Stimulated activated CD8-positive, alpha-beta memory T cell treated with anti-CD3 and anti-CD28 coated beads, Interleukin-7, amount 100 ng/mL, for 48 hours (primary cell): ENCODE results near the gene ABCC2.

ENCODE experiments used
- DNase-seq, 2 donors: peaks; one replicate each; pipeline ENCODE4 v3.0.0-alpha.2; 2020; ENCODE audit warnings: low read depth in 1 of 2; ENCODE audit errors: extremely low read depth in 1 of 2

ABCC2 gene

GRCh38 chr10:99770408-99771045 is 11.9 kb upstream of the ABCC2 start:
- DNase-seq = no peak

- DNase-seq = no peak
These were observed 6.6 kb upstream of the ABCC2 start for GRCh38 chr10:99775850-99776249.

DNA sequence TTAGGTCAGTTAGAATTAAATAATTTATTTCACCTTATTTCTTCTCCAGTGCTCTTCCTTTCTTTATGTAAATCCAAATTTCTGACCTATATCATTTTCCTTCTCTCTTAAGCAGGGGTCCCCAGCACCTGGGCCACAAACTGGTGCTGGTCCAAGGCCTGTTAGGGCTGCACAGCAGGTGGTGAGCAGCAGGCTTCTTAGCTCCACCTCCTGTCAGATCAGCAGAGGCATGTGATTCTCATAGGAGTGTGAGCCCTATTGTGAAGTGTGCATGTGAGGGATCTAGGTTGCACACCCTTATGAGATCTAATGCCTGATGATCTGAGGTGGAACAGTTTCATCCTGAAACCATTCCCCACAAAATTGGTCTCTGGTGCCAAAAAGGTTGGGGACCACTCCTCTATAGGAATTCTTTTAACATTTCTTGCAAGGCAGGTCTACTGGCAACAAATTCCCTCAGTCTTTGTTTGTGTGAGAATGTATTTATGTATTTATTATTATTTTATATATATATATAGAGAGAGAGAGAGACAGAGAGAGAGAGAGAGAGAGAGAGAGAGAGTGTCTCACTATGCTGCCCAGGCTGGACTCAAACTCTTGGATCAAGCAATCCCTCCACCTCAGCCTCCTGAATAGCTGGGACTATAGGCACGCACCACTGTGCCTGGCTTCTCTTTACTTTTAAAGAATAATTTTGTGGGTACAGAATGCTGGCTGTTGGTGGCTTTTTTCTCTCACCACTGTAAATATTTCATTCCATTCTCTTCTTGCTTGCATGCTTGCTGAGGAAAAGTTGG is 4.3 kb upstream of the ABCC2 start:
- DNase-seq = no peak

DNA sequence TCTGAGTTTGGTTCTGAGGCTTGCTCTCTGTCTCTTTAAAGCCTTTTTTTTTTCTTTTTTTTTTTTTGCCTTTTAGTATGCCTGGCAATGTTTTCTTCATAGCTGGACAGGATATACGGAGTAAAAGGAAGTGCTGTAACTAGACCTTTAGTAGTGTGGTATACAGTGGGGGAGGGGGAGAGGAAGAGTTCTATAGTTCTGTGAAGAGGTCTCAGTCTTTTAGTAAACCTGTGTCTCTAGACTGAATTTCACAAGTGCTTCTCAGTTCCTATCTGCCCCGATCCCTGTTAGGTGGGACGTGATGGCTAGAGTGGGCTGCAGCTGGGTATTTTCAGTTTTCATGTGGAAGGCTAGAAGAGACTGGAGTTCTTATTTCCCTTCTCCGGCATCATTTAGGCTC is 3.1 kb upstream of the ABCC2 start:
- DNase-seq = no peak

DNA sequence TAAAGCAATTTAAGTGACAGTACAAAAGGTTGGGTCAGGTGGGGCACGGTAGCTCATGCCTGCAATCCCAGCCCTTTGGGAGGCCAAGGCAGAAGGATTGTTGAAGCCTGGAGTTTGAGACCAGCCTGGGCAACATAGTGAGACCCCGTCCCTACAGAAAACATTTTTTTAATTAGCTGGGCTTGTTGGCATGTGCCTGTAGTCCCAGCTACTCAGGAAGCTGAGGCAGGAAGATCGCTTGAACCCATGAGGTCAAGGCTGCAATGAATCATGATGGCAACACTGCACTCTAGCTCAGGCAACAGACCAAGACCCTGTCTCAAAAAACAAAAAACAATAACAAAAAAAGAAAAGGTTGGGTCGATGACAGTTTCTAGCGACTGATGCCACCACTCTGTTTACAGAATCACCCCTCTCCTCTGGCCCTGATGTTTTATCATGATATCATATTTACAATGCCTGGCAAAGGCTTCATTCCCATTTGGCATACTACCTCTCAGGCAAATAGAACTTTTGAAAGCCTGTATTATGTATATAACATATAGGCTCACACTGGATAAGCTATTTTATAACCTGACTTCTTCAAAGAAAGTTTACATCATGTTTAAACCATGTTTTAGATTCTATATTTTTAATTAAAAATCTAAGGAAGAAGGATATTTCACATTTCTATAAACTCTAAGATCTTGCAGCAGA is 558 bp upstream of the ABCC2 start:
- no peak for DNase-seq

- DNase-seq = no peak
These were observed 1.7 kb downstream of the ABCC2 start for GRCh38 chr10:99784016-99784726.

DNA sequence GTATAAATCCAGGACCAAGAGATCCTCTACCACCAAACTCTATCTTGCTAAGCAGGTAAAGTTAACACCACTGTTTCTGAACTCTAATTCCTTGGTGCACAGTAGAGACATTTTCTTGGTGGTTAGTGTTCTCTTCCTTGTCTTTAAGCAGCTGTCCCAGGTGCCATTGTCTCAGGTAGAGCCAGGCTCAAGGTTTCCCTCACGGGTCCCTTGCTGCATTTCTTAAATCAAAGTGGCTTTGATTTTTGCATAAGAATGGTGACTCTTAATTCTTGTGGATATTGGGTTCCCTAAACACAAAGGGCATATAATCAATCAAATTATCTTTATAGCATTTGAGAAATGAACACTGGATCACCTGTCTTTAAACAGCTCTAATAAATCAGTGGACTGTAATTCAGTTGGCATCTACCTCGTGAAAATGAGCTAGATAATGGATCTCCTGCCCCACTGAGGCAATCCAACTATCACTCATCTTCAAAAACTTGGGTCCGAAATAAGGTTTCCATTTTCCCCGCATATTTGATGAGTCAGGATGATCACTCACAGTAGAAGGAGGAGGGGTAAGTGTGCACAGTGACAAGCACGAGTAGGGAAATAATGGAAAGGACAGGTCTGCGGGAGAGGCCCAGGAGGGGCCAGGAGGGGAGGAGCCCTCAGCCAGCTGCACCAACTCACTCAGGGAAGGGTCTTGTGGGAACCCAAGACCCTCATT is 2.4 kb downstream of the ABCC2 start:
- no peak for DNase-seq

DNA sequence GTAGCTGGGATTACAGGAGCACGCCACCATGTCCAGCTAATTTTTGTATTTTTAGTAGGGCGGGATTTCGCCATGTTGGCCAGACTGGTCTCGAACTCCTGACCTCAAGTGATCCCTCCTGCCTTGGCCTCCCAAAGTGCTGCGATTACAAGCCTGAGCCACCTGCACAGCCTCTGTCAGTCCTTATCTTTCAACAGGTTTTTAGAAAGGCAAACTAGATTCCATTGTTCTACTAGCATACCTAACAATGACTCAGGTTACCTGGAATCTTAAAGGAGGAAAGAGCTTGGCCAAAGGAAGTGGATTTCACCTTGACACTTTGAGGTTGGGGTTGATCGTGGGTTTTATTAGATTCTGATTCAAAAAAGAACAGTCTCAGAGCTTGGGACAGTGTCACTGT is 3.2 kb downstream of the ABCC2 start:
- DNase-seq = no peak

- DNase-seq = no peak
These were observed 4.9 kb downstream of the ABCC2 start for GRCh38 chr10:99787311-99787710.

DNA sequence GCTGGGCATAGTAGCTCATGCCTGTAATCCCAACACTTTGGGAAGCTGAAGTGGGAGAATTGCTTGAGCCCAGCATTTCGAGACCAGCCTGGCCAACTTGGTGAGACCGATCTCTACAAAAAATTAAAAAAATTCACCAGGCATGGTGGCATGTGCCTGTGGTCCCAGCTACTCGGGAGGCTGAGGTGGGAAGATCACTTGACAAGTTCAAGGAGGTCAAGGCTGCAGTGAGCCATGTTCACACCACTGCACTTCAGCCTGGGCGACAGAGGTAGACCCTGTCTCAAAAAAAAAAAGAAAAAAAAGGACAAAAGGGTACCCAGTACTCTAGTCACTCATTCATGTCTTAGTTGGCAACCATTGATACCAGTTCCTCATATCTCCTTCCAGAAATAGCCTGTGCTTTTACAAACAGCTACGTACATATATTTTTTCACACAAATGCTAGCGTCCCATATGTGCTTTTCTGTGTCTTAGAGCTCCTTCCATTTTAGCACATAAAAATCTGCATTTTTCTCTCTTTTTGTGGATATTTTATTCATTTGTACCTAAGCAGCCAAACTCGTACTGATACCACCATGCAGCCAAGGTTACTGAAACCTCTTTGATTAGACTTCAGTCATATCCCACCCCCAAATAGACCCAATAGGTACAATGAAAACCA is 5.5 kb downstream of the ABCC2 start:
- DNase-seq = no peak

DNA sequence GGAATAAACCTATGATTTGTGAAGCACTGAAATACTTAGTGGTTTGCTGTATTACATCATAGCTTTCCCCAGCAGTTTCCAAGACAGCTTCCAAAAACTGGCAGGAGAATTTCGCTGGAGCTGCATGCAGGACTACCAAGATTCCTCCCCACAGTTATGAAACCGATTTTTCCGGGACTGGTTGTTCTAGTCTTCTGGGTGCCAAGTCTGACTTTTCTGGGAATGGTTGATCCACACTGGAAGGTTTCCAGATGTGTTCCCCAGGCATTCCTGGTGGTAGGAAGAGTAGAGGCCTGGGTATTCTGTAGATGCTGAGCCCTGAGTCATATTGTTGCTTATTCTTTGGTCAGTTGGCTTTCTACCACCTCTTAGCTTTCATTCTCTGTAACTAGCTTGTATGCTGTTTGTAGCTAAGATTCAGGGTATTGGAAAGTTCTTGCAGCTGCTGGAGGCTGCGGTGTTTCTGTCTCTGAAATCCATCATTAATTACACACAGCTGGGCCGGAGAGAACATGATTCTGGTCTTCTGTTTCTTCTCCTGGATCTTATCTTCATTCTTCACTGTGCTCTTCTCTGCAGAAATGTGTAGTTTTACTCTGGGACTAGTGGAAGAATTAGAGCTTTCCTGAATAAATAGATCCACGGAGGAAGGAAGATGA is 6.3 kb downstream of the ABCC2 start:
- DNase-seq = no peak

DNA sequence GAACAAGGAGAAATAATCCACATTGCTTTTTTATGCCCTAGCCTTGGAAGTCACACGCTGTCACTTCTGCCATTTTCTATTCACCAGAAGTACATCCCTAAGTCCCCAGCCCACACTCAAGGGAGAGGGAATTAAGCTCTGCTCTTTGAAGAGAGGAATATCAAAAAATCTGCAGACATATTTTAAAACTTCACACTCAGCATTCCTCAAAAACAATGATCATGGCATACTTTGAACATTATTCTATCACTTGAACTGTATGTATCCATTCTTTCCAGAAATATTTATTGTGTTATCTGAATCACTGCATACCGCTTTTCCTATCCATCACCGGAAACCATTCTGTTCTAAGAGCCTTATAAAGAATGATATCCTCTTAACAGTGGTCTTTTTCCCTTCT is 9.4 kb downstream of the ABCC2 start:
- no peak for DNase-seq

DNA sequence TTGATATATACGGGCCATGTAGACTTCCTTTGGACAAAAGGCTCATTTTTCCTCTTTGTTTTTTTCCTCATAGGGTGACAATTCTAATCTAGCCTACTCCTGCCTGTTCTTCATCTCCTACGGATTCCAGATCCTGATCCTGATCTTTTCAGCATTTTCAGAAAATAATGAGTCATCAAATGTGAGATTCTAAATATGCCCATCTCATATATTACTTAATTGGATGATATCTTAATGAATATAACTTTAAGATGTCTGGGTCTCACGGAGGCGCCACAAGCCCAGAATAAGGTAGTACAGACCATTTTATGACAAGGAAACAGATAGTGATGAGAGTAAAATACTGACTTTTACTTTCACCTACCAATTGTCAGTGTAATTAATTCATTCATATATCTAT is 11.4 kb downstream of the ABCC2 start:
- DNase-seq = no peak

GRCh38 chr10:99796928-99797327 is 14.5 kb downstream of the ABCC2 start:
- no peak for DNase-seq

DNA sequence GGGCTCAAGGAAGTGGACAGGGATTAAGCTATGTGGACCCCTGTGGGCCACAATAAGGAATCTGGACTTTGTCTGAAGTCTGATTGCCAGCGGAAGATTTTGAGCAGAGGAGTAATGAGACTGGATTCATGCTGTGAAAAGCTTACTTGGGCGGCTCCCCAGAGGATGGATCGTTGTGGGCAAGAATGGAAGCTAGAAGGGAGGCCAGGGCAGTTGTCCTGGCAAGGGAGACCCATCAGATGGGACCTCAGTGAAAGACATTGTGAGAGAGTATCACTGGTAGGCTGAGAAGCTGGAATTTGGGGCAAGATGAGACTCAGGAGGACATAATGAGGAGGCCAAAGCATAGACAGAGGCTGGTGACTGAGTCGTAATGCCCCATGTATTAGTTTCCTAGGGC is 15.6 kb downstream of the ABCC2 start:
- DNase-seq = no peak

- DNase-seq = no peak
These were observed 16.5 kb downstream of the ABCC2 start for GRCh38 chr10:99798920-99799319.

DNA sequence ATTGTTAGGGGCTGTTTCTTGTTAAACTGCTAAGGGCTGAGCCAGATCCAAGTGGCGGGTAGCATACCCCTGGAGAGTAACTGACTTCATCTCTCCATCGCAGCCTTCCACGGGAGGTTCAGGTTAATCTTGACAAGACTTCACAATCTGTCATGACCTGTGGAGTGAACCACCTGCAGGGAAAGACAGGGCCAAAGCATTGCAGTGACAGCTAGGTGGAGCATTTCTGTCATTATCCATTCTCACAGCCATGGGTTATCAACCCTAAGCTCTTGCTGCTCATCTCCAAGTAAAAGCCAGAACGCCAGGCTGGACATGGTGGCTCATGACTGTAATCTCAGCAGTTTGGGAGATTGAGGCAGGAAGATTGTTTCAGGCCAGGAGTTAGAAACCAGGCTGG is 17.2 kb downstream of the ABCC2 start:
- no peak for DNase-seq

DNA sequence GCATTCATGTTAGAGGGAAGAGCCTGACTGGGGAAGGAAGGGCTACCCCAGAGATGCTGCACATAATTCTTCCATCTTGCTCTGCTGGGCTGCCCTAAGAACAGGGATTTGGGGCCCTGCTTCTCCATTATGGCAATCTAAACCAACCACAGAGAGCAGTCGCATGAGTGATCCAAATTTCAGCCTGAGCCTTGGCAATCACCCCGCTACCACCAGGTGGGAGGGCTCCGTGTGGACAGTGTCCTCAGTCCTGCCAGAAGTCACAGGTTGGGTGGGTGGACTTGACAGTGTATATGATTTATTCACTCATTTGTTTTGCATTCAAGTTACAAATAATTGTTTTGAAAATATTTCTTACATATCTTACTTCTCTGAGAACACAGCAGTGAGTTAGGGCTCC is 22.0 kb downstream of the ABCC2 start:
- DNase-seq = no peak

- DNase-seq = no peak
These were observed 22.8 kb downstream of the ABCC2 start for GRCh38 chr10:99805190-99805589.

GRCh38 chr10:99806091-99806490 is 23.7 kb downstream of the ABCC2 start:
- DNase-seq = no peak
